ENCODE measurements around the gene TXNL4A. TPM values are rescaled to one million over a fixed set of nuclear protein-coding genes. Genes with fewer than 3 reads are reported as not detected.
"Not testable (repeated sequence)": the region's sequence is repeated elsewhere in the genome, so short reads cannot be mapped to it uniquely, and the experiment has no call there.

Gene TXNL4A
- total and polyA plus RNA-seq, 4 donors = 29.9 to 101 (median 85.2) TPM

- no peak for TF ChIP-seq CTCF (IDR thresholded peaks at IDR 0.05; ENCODE audit: control extremely low read depth, extremely low read depth)
- peaks cover 0 to 25% (median 16%) of the 10 kb centered on the region in 5 donors for H3K4me1 ChIP-seq (ENCODE audit: control insufficient read depth in 5 of 5, insufficient read depth in 5 of 5, low read length in 5 of 5)
- H3K27ac ChIP-seq (ENCODE audit: low read depth in 1 of 2, low read length in 1 of 2) = peak overlapping the region in 1 of 2 donors; percentile 90
- ATAC-seq (ENCODE audit: insufficient read depth, low FRiP score) (no peak), DNase-seq (no peak)
- H3K9me3 ChIP-seq (ENCODE audit: control insufficient read depth in 4 of 4, insufficient read depth in 3 of 4, low read length in 3 of 4) = peaks cover 0 to 3% (median 0%) of the 10 kb centered on the region in 4 donors
- H3K9ac ChIP-seq (ENCODE audit: insufficient read depth in 1 of 2, low read length in 2 of 2) = no peak overlapping the region
- H3K27me3 ChIP-seq (ENCODE audit: control insufficient read depth in 3 of 3, insufficient read depth in 3 of 3, low read length in 2 of 3) = peaks cover 0 to 5% (median 0%) of the 10 kb centered on the region in 3 donors
- no peak overlapping the region for H3K4me3 ChIP-seq
- WGBS, 2 donors = 88 to 91% methylated on average over 16 of the region's 16 CpGs
- no peaks in the 10 kb centered on the region for H3K36me3 ChIP-seq (ENCODE audit: control insufficient read depth in 4 of 4, insufficient read depth in 4 of 4, low read length in 4 of 4)
These were observed 27.3 kb downstream of the TXNL4A start for GRCh38 chr18:79960921-79961526.

- Histone ChIP-seq H3K27ac (ENCODE audit: low read depth in 1 of 2, low read length in 1 of 2) (peak overlapping the region in 1 of 2 donors; percentile 90), H3K4me1 (ENCODE audit: control insufficient read depth in 5 of 5, insufficient read depth in 5 of 5, low read length in 5 of 5) (peaks cover 0 to 23% (median 15%) of the 10 kb centered on the region in 5 donors)
- not testable (repeated sequence) for H3K36me3 ChIP-seq (ENCODE audit: control insufficient read depth in 4 of 4, insufficient read depth in 4 of 4, low read length in 4 of 4); H3K9ac ChIP-seq (ENCODE audit: insufficient read depth in 1 of 2, low read length in 2 of 2); H3K4me3 ChIP-seq; H3K9me3 ChIP-seq (ENCODE audit: control insufficient read depth in 4 of 4, insufficient read depth in 3 of 4, low read length in 3 of 4); ATAC-seq (ENCODE audit: insufficient read depth, low FRiP score); H3K27me3 ChIP-seq (ENCODE audit: control insufficient read depth in 3 of 3, insufficient read depth in 3 of 3, low read length in 2 of 3)
- peak in 1 of 3 donors; percentile 38 for DNase-seq
- 21 to 31% methylated on average over 12 of the region's 12 CpGs for WGBS, 2 donors
These were observed 28.1 kb downstream of the TXNL4A start for GRCh38 chr18:79960161-79960801.

DNA sequence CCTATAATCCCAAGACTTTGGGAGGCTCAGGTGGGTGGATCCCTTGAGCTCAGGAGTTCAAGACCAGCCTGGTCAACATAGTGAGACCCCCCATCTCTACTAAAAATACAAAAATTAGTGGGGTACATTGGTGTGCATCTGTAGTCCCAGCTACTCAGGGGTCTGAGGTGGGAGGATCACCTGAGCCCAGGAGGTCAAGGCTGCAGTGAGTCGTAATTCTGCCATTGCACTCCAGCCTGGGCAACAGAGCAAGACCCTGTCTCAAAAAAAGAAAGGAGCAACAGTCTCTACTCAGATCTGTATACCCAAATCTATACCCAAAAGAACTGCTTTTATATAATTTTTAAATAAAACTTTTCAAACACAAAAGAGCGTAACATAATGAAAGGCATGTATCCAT, 29.4 kb downstream of the TXNL4A start:
- TF ChIP-seq CTCF (IDR thresholded peaks at IDR 0.05; ENCODE audit: control extremely low read depth, extremely low read depth) = no peak
- no peak overlapping the region for H3K9ac ChIP-seq (ENCODE audit: insufficient read depth in 1 of 2, low read length in 2 of 2)
- no peaks in the 10 kb centered on the region for H3K27me3 ChIP-seq (ENCODE audit: control insufficient read depth in 3 of 3, insufficient read depth in 3 of 3, low read length in 2 of 3)
- H3K27ac ChIP-seq (ENCODE audit: low read depth in 1 of 2, low read length in 1 of 2) = no peak overlapping the region
- WGBS, 2 donors = 97 to 100% methylated on average over 2 of the region's 2 CpGs
- no peak overlapping the region for H3K4me3 ChIP-seq
- H3K9me3 ChIP-seq (ENCODE audit: control insufficient read depth in 4 of 4, insufficient read depth in 3 of 4, low read length in 3 of 4) = peaks cover 0 to 3% (median 0%) of the 10 kb centered on the region in 4 donors
- H3K36me3 ChIP-seq (ENCODE audit: control insufficient read depth in 4 of 4, insufficient read depth in 4 of 4, low read length in 4 of 4) = no peaks in the 10 kb centered on the region
- H3K4me1 ChIP-seq (ENCODE audit: control insufficient read depth in 5 of 5, insufficient read depth in 5 of 5, low read length in 5 of 5) = peaks cover 0 to 21% (median 10%) of the 10 kb centered on the region in 5 donors
- no peak for DNase-seq
- no peak for ATAC-seq (ENCODE audit: insufficient read depth, low FRiP score)

DNA sequence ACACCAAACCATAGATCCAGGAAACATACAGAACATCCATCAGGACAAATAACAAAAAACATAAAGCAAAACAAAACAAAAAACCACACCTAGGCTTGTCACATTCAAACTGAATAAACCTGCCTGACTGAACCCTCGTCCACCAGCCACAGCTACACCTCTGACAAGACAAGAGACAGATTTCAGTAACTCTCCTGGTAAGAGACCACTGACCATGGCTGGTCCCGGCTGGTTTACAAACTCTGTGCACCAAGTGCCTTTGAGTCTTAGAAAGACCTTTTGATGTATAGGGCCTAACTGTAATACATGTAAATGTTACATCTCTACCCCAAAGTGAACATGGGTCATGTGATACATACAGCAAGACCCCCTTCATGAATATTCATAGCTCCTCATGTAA, 32.1 kb downstream of the TXNL4A start:
- DNase-seq (no peak), ATAC-seq (ENCODE audit: insufficient read depth, low FRiP score) (no peak)
- Histone ChIP-seq H3K27me3 (ENCODE audit: control insufficient read depth in 3 of 3, insufficient read depth in 3 of 3, low read length in 2 of 3) (no peaks in the 10 kb centered on the region), H3K4me1 (ENCODE audit: control insufficient read depth in 5 of 5, insufficient read depth in 5 of 5, low read length in 5 of 5) (peaks cover 0 to 13% (median 4%) of the 10 kb centered on the region in 5 donors), H3K4me3 (no peak overlapping the region), H3K27ac (ENCODE audit: low read depth in 1 of 2, low read length in 1 of 2) (no peak overlapping the region), H3K9ac (ENCODE audit: insufficient read depth in 1 of 2, low read length in 2 of 2) (no peak overlapping the region), H3K36me3 (ENCODE audit: control insufficient read depth in 4 of 4, insufficient read depth in 4 of 4, low read length in 4 of 4) (no peaks in the 10 kb centered on the region), H3K9me3 (ENCODE audit: control insufficient read depth in 4 of 4, insufficient read depth in 3 of 4, low read length in 3 of 4) (no peaks in the 10 kb centered on the region)
- WGBS, 2 donors = 81 to 90% methylated on average over 2 of the region's 2 CpGs
- no peak for TF ChIP-seq CTCF (IDR thresholded peaks at IDR 0.05; ENCODE audit: control extremely low read depth, extremely low read depth)
